GM12878 (cell line): ENCODE results near the gene SNED1.

Experiments used
- NRF1 ChIP-seq: conservative IDR thresholded peaks from 2 replicates; pipeline ENCODE4 v1.6.1; 2011; ENCODE audit warnings: mild to moderate bottlenecking, low read depth, low read length, improper control_type of control experiment
- SMAD5 ChIP-seq: IDR thresholded peaks from 2 replicates; pipeline ENCODE4 v1.6.1; 2016; ENCODE audit warnings: antibody characterized with exemption, low read depth
- TF ChIP-seq, protein P1 (sequence below): fragments of 450-650 bp; IDR thresholded peaks from 2 replicates; pipeline ENCODE4 v1.6.1; 2016; ENCODE audit warnings: mild to moderate bottlenecking

- TF ChIP-seq SMAD5, result no peak
- TF ChIP-seq NRF1, result no peak
- TF ChIP-seq, protein P1, sequence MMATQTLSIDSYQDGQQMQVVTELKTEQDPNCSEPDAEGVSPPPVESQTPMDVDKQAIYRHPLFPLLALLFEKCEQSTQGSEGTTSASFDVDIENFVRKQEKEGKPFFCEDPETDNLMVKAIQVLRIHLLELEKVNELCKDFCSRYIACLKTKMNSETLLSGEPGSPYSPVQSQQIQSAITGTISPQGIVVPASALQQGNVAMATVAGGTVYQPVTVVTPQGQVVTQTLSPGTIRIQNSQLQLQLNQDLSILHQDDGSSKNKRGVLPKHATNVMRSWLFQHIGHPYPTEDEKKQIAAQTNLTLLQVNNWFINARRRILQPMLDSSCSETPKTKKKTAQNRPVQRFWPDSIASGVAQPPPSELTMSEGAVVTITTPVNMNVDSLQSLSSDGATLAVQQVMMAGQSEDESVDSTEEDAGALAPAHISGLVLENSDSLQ, result no peak
Measured at GRCh38 chr2:241061275-241061674, 62.9 kb downstream of the SNED1 start.
